B cell (primary cell): ENCODE measurements around the gene VPS72. TPM values are rescaled to one million over a fixed set of nuclear protein-coding genes. Genes with fewer than 3 reads are reported as not detected.

Source experiments
- ATAC-seq: fragments of 200-7000 bp; cut with Tn5 transposase; one replicate; pipeline ENCODE4 v1.10.0; 2021; ENCODE audit warnings: low read depth, mild to moderate bottlenecking, moderate number of reproducible peaks, moderate library complexity
- CTCF ChIA-PET: fragments of 350-600 bp; sonication (Branson Sonifier 250); formaldehyde crosslinking; loops from one replicate; lab custom pipeline; 2021; ENCODE audit warnings: antibody characterized with exemption, inconsistent platforms; lab: Charles Lee
- POLR2A ChIA-PET: fragments of 350-600 bp; sonication (Branson Sonifier 250); formaldehyde crosslinking; loops from one replicate; lab custom pipeline; 2021; ENCODE audit warnings: antibody characterized with exemption; lab: Charles Lee
- DNase-seq: peaks from one replicate; pipeline ENCODE4 v3.0.0; 2013
- H2AFZ ChIP-seq: 2 replicates; pipeline ENCODE4 v1.6.1; 2012; ENCODE audit warnings: mild to moderate bottlenecking, low read depth, low read length; ENCODE audit not compliant: insufficient read depth, poor library complexity, severe bottlenecking
- H3K27ac ChIP-seq, 2 donors: 1 replicate in 1 of 2; 2 replicates in 1 of 2; pipeline ENCODE4 v1.5.1; 2012 to 2013; ENCODE audit warnings: low read length in 2 of 2, mild to moderate bottlenecking in 2 of 2, moderate library complexity in 1 of 2
- H3K27me3 ChIP-seq, 4 experiments: fragments of 200-600 bp in 1 of 4; sonication (generic) in 1 of 4; replicated peaks in 1 of 4; 1 replicate in 2 of 4; 2 replicates in 2 of 4; pipeline versions ENCODE4 v1.6.1 to v1.7.0; 2013 to 2016; ENCODE audit warnings: low read length in 3 of 4, mild to moderate bottlenecking in 2 of 4, mixed read lengths in 1 of 4, moderate library complexity in 1 of 4; ENCODE audit not compliant: insufficient read depth in 4 of 4, control insufficient read depth in 3 of 4; ENCODE audit errors: control extremely low read depth in 1 of 4
- H3K36me3 ChIP-seq, 2 experiments: replicated peaks in 1 of 2; 1 replicate in 1 of 2; 2 replicates in 1 of 2; pipeline versions ENCODE4 v1.6.1 to v1.7.1; 2013; ENCODE audit warnings: low read length in 1 of 2; ENCODE audit not compliant: insufficient read depth in 2 of 2, control insufficient read depth in 1 of 2; ENCODE audit errors: control extremely low read depth in 1 of 2, extremely low read depth in 1 of 2
- H3K4me1 ChIP-seq, 2 donors: fragments of 200-600 bp in 1 of 2; sonication (generic) in 1 of 2; 1 replicate in 1 of 2; 2 replicates in 1 of 2; pipeline versions ENCODE4 v1.5.1 to v1.6.1; 2013 to 2017; ENCODE audit warnings: low read length in 2 of 2; ENCODE audit not compliant: control insufficient read depth in 2 of 2, insufficient read depth in 2 of 2
- H3K4me2 ChIP-seq: replicated peaks from 2 replicates; pipeline ENCODE3; 2012; ENCODE audit warnings: mild to moderate bottlenecking, low read depth, low read length; ENCODE audit not compliant: poor library complexity, severe bottlenecking
- H3K4me3 ChIP-seq, 5 experiments: fragments of 200-600 bp in 1 of 5; sonication (generic) in 1 of 5; 1 replicate in 3 of 5; 2 replicates in 2 of 5; pipeline versions ENCODE4 v1.5.1 to v1.7.0; 2011 to 2016; ENCODE audit warnings: low read length in 4 of 5, mild to moderate bottlenecking in 4 of 5, low read depth in 2 of 5, control low read depth in 1 of 5, moderate library complexity in 1 of 5; ENCODE audit not compliant: insufficient read depth in 1 of 5; ENCODE audit errors: control extremely low read depth in 1 of 5, extremely low read depth in 1 of 5
- H3K79me2 ChIP-seq: fragments of 200-600 bp; sonication (generic); one replicate; pipeline ENCODE4 v1.6.0; 2016; ENCODE audit warnings: low read length; ENCODE audit not compliant: control insufficient read depth, insufficient read depth
- H3K9ac ChIP-seq: fragments of 200-600 bp; sonication (generic); 2 replicates; pipeline ENCODE4 v1.6.1; 2017; ENCODE audit warnings: mild to moderate bottlenecking, low read length, moderate library complexity
- H3K9me3 ChIP-seq, 3 donors: one replicate each; pipeline versions ENCODE4 v1.6.1 to v1.7.1; 2013; ENCODE audit warnings: low read length in 2 of 3; ENCODE audit not compliant: control insufficient read depth in 2 of 3, insufficient read depth in 1 of 3; ENCODE audit errors: control extremely low read depth in 1 of 3
- H4K20me1 ChIP-seq: 2 replicates; pipeline ENCODE4 v1.6.0; 2012; ENCODE audit warnings: mild to moderate bottlenecking, low read length; ENCODE audit not compliant: insufficient read depth, control insufficient read depth, poor library complexity, severe bottlenecking
- H3K27ac Mint-ChIP-seq: one replicate; pipeline ENCODE4 v1.8.0; 2021; ENCODE audit warnings: mixed read lengths
- H3K27me3 Mint-ChIP-seq: one replicate; pipeline ENCODE4 v1.8.0; 2021; ENCODE audit warnings: mixed read lengths
- H3K4me1 Mint-ChIP-seq: one replicate; pipeline ENCODE4 v1.8.0; 2021; ENCODE audit warnings: mixed read lengths
- H3K4me3 Mint-ChIP-seq: one replicate; pipeline ENCODE4 v1.8.0; 2021; ENCODE audit warnings: mixed read lengths
- H3K9me3 Mint-ChIP-seq: one replicate; pipeline ENCODE4 v1.8.0; 2022; ENCODE audit warnings: mixed read lengths; ENCODE audit not compliant: insufficient read depth
- EZH2 ChIP-seq: IDR thresholded peaks from 2 replicates; pipeline ENCODE4 v1.6.1; 2012; ENCODE audit warnings: borderline replicate concordance, low read depth, mild to moderate bottlenecking, moderate library complexity, low read length; ENCODE audit not compliant: insufficient read depth, poor library complexity, severe bottlenecking
- WGBS: methylation state at CpG from one replicate; pipeline ENCODE4 v1.1.5; 2013; ENCODE audit warnings: missing lambda C conversion rate; ENCODE audit not compliant: insufficient coverage; 5-methylcytosine and 5-hydroxymethylcytosine counted together
- intact Hi-C: fragments of 100-400 bp; cut with micrococcal nuclease; formaldehyde crosslinking; loops from one replicate; pipeline ENCODE4 v1.10.0; 2022
- polyA plus RNA-seq: library from polyadenylated mRNA; depleted of rRNA; stranded (reverse); fragments of >200 nt; gene quantifications from 2 replicates; pipeline ENCODE4 v1.2.3, GENCODE V29; 2012
- total RNA-seq, 2 donors: library from RNA; stranded (reverse); fragments of 120-200 nt in 1 of 2; gene quantifications; 1 replicate in 1 of 2; 2 replicates in 1 of 2; pipeline versions ENCODE4 v1.2.3 to v1.2.4, GENCODE V29; 2013 to 2022
- TF ChIP-seq, protein P1 (sequence below): fragments of 200-600 bp; IDR thresholded peaks from one replicate; pipeline ENCODE4 v1.8.0; 2022; ENCODE audit warnings: antibody characterized with exemption, mild to moderate bottlenecking

Gene VPS72
- total and polyA plus RNA-seq, 2 donors (not counting 1 experiment from before 2014, with no cell fraction given) = 42.1 to 48.7 TPM

DNA sequence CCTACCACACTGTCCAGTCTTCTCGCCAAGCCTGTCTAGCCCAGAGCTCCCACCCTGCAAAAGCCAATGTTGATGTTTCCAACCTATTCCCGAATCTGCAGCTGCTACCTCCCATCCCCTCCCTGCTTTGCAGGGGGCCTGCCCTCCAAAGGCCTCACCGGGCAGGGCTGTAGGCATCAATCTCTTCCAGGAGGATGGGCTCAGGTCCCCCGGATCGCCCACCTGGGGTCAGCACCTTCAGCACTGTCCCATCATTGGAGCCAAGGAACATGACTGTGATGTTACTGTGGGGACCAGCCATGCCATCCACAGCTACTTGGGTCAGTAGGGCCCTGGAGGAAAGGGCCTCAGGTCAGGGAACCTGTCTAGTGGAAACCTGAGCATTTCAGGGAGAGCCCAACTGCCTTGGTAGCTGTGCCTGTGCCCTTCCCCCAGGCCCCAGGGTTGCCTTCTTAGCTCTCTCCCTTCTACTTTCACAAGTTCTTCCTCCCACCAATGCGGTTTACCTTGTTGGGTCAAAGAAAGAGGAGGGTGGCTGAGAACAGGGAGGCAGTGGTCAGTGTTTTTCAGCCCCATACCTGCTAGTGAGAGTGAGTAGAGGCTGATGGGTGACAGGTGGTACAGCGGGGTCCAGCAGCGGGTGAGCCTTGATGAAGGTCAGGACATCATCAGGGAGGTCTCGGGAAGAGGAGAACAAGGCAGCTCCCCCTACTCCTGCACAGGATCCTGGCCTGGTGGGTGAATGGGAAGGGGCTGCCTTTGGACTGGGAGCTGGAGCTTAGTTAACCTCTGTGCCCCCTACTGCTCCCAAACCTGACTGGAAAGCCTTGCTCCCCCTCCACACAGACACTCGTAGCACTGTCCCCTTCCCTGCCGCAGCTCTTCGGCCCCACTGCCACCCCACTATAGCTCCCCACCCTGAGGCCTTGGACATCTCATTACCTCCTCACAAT, 54.3 kb downstream of the VPS72 start:
- Mint-ChIP-seq H3K27ac (no peak overlapping the region), H3K9me3 (no peaks in the 10 kb centered on the region), H3K27me3 (no peaks in the 10 kb centered on the region), H3K4me1 (peaks cover 11% of the 10 kb centered on the region), H3K4me3 (no peak overlapping the region)
- Histone ChIP-seq H3K79me2 (no peaks in the 10 kb centered on the region), H3K36me3 (no peaks in the 10 kb centered on the region), H3K4me2 (no peak overlapping the region), H3K9me3 (no peaks in the 10 kb centered on the region), H2AFZ (no peak overlapping the region), H3K9ac (no peak overlapping the region), H3K27ac (no peak overlapping the region), H3K4me1 (peaks cover 6 to 12% of the 10 kb centered on the region in 2 donors), H4K20me1 (no peaks in the 10 kb centered on the region), H3K27me3 (peaks cover 0 to 4% (median 0%) of the 10 kb centered on the region in 4 experiments), H3K4me3 (no peak overlapping the region)
- 88% methylated on average over 8 of the region's 12 CpGs for WGBS
- CTCF ChIA-PET = interaction anchor here (0.6 to 0.8 kb wide), 2 partner anchors 8 to 35 kb away, joined by 3 read pairs; no protein-coding TSS in a partner anchor
- POLR2A ChIA-PET = no interaction called here
- no peak for DNase-seq
- no peak for TF ChIP-seq EZH2
- TF ChIP-seq, protein P1, sequence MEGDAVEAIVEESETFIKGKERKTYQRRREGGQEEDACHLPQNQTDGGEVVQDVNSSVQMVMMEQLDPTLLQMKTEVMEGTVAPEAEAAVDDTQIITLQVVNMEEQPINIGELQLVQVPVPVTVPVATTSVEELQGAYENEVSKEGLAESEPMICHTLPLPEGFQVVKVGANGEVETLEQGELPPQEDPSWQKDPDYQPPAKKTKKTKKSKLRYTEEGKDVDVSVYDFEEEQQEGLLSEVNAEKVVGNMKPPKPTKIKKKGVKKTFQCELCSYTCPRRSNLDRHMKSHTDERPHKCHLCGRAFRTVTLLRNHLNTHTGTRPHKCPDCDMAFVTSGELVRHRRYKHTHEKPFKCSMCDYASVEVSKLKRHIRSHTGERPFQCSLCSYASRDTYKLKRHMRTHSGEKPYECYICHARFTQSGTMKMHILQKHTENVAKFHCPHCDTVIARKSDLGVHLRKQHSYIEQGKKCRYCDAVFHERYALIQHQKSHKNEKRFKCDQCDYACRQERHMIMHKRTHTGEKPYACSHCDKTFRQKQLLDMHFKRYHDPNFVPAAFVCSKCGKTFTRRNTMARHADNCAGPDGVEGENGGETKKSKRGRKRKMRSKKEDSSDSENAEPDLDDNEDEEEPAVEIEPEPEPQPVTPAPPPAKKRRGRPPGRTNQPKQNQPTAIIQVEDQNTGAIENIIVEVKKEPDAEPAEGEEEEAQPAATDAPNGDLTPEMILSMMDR = no peak
- no peak for ATAC-seq
- intact Hi-C loops = no loop called here

DNA sequence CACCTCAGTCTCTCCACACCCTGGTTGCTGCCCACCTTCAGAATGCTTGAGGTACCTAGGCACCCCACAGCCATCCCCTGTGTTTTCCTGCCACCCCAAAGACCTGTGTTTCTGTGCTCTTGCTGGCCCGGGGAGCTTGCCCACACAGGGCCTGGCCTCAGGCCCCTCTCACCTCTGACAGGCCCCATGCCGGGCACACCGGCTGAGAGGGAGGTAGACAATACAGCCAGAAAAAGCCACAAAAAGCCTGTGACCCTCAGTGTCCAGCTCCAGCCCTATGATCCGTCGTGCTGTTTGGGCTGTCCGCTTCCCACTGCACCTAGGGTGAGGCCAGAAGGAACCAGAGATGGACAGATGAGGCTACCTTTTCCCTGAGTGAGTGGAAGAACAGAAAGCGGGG, 55.0 kb downstream of the VPS72 start:
- Mint-ChIP-seq H3K27ac (no peak overlapping the region), H3K4me3 (no peak overlapping the region), H3K9me3 (no peaks in the 10 kb centered on the region), H3K27me3 (no peaks in the 10 kb centered on the region), H3K4me1 (peaks cover 14% of the 10 kb centered on the region)
- TF ChIP-seq, protein P1 = no peak
- TF ChIP-seq EZH2 = no peak
- no peaks in the 10 kb centered on the region for H3K9me3 ChIP-seq
- no peak for DNase-seq
- ATAC-seq = no peak
- H4K20me1 ChIP-seq = no peaks in the 10 kb centered on the region
- peaks cover 6 to 15% of the 10 kb centered on the region in 2 donors for H3K4me1 ChIP-seq
- 98% methylated on average over 6 of the region's 7 CpGs for WGBS
- POLR2A ChIA-PET = no interaction called here
- H3K79me2 ChIP-seq = no peaks in the 10 kb centered on the region
- peaks cover 0 to 4% (median 0%) of the 10 kb centered on the region in 4 experiments for H3K27me3 ChIP-seq
- H2AFZ ChIP-seq = no peak overlapping the region
- no peak overlapping the region for H3K27ac ChIP-seq
- intact Hi-C loops = no loop called here
- H3K4me3 ChIP-seq = no peak overlapping the region
- no peak overlapping the region for H3K9ac ChIP-seq
- CTCF ChIA-PET = interaction anchor here (0.6 to 1.1 kb wide), 3 partner anchors 9 to 34 kb away, joined by 3 read pairs; no protein-coding TSS in a partner anchor
- no peaks in the 10 kb centered on the region for H3K36me3 ChIP-seq
- no peak overlapping the region for H3K4me2 ChIP-seq
